SK-N-SH (cell line): Measurements from ENCODE around the gene ABR. TPM values are rescaled to one million over a fixed set of nuclear protein-coding genes. Genes with fewer than 3 reads are reported as not detected.

Experiments
- CTCF ChIA-PET: fragments of 300-600, 350-600 bp; formaldehyde crosslinking; extraction: SDS; loops from one replicate; lab custom pipeline; 2021; lab: Yijun Ruan, JAX
- POLR2A ChIA-PET: fragments of 350-600 bp; sonication (Branson Sonifier 250); formaldehyde crosslinking; extraction: SDS; loops from one replicate; lab custom pipeline; 2020; ENCODE audit warnings: antibody characterized with exemption, inconsistent platforms; lab: Yijun Ruan, JAX
- DNase-seq: peaks from one replicate; pipeline ENCODE4 v3.0.0; 2012
- H2AFZ ChIP-seq: fragments of 200-600 bp; sonication (generic); 2 replicates; pipeline ENCODE4 v1.8.1; 2016; ENCODE audit warnings: antibody characterized with exemption, mild to moderate bottlenecking, low read depth
- H3F3A ChIP-seq: fragments of 200-600 bp; sonication (generic); replicated peaks from 2 replicates; pipeline ENCODE3; 2016; ENCODE audit warnings: antibody characterized with exemption, mild to moderate bottlenecking; ENCODE audit not compliant: insufficient read depth
- H3K27ac ChIP-seq, 2 experiments: fragments of 200-500 bp in 1 of 2; fragments of 200-600 bp in 1 of 2; sonication (Bioruptor generic) in 1 of 2; sonication (generic), shearing (Covaris generic) in 1 of 2; 2 replicates each; pipeline versions ENCODE4 v1.5.1 to v1.6.1; 2014 to 2016; ENCODE audit warnings: low read depth in 2 of 2, inconsistent platforms in 1 of 2, low read length in 1 of 2, mild to moderate bottlenecking in 1 of 2, mixed read lengths in 1 of 2
- H3K27me3 ChIP-seq: fragments of 200-600 bp; sonication (generic), shearing (Covaris generic); 2 replicates; pipeline ENCODE4 v1.6.1; 2016; ENCODE audit warnings: mixed run types; ENCODE audit not compliant: insufficient read depth
- H3K36me3 ChIP-seq, 2 experiments: fragments of 200-500 bp in 1 of 2; fragments of 200-600 bp in 1 of 2; sonication (Bioruptor generic) in 1 of 2; sonication (generic) in 1 of 2; replicated peaks in 1 of 2; 2 replicates each; pipeline versions ENCODE3 to v1.5.1; 2014 to 2016; ENCODE audit warnings: low read length in 1 of 2, mild to moderate bottlenecking in 1 of 2; ENCODE audit not compliant: insufficient read depth in 2 of 2, control insufficient read depth in 1 of 2
- H3K4me1 ChIP-seq, 2 experiments: fragments of 200-500 bp in 1 of 2; fragments of 200-600 bp in 1 of 2; sonication (Bioruptor generic) in 1 of 2; sonication (generic), shearing (Covaris generic) in 1 of 2; 2 replicates each; pipeline versions ENCODE4 v1.5.1 to v1.6.1; 2014 to 2016; ENCODE audit warnings: low read depth in 1 of 2, low read length in 1 of 2, mixed run types in 1 of 2; ENCODE audit not compliant: insufficient read depth in 2 of 2, control insufficient read depth in 1 of 2
- H3K4me2 ChIP-seq: fragments of 200-600 bp; sonication (generic), shearing (Covaris generic); 2 replicates; pipeline ENCODE4 v1.6.1; 2017; ENCODE audit warnings: mixed run types
- H3K4me3 ChIP-seq, 2 experiments: fragments of 200-500 bp in 1 of 2; fragments of 200-600 bp in 1 of 2; sonication (Bioruptor generic) in 1 of 2; sonication (generic), shearing (Covaris generic) in 1 of 2; 2 replicates each; pipeline versions ENCODE4 v1.5.1 to v1.8.1; 2014 to 2016; ENCODE audit warnings: low read depth in 2 of 2, inconsistent platforms in 1 of 2, low read length in 1 of 2, mild to moderate bottlenecking in 1 of 2, mixed read lengths in 1 of 2, moderate library complexity in 1 of 2
- H3K79me2 ChIP-seq: fragments of 200-600 bp; sonication (generic); 2 replicates; pipeline ENCODE4 v1.8.1; 2017; ENCODE audit warnings: mild to moderate bottlenecking; ENCODE audit not compliant: insufficient read depth
- H3K9ac ChIP-seq: fragments of 200-600 bp; sonication (generic); 2 replicates; pipeline ENCODE4 v1.6.1; 2017; ENCODE audit warnings: mixed run types
- H3K9me2 ChIP-seq: fragments of 200-600 bp; sonication (generic); 2 replicates; pipeline ENCODE4 v1.6.1; 2017; ENCODE audit warnings: mixed run types
- H3K9me3 ChIP-seq: fragments of 200-600 bp; sonication (generic); 2 replicates; pipeline ENCODE4 v1.6.1; 2017; ENCODE audit warnings: mixed run types, mild to moderate bottlenecking, moderate library complexity
- H4K20me1 ChIP-seq: fragments of 200-600 bp; sonication (generic); 2 replicates; pipeline ENCODE4 v1.6.1; 2017; ENCODE audit warnings: mild to moderate bottlenecking, mixed run types; ENCODE audit not compliant: insufficient read depth
- EP300 ChIP-seq, 2 experiments: IDR thresholded peaks; 2 replicates each; pipeline versions ENCODE4 v1.4.0 to v1.6.1; 2012; ENCODE audit warnings: borderline replicate concordance in 1 of 2, low read depth in 1 of 2, low read length in 1 of 2
- FOXM1 ChIP-seq: IDR thresholded peaks from 2 replicates; pipeline ENCODE4 v1.4.0; 2012; ENCODE audit warnings: low read depth, mild to moderate bottlenecking
- JUND ChIP-seq: IDR thresholded peaks from 2 replicates; pipeline ENCODE4 v1.4.0; 2012
- MXI1 ChIP-seq: IDR thresholded peaks from 2 replicates; pipeline ENCODE4 v1.6.1; 2012; ENCODE audit warnings: mild to moderate bottlenecking, low read depth, low read length, improper control_type of control experiment
- NRF1 ChIP-seq: IDR thresholded peaks from 2 replicates; pipeline ENCODE4 v1.6.1; 2012; ENCODE audit warnings: low read depth, mild to moderate bottlenecking, low read length
- RCOR1 ChIP-seq: fragments of 150-350 bp; IDR thresholded peaks from 2 replicates; pipeline ENCODE4 v1.6.1; 2017; ENCODE audit warnings: antibody characterized with exemption, low read length
- RFX5 ChIP-seq: IDR thresholded peaks from 2 replicates; pipeline ENCODE4 v1.6.1; 2012; ENCODE audit warnings: mild to moderate bottlenecking, improper control_type of control experiment, low read length
- RXRA ChIP-seq: IDR thresholded peaks from 2 replicates; pipeline ENCODE4 v1.4.0; 2012; ENCODE audit warnings: low read depth, mild to moderate bottlenecking, borderline replicate concordance
- TCF12 ChIP-seq: IDR thresholded peaks from 2 replicates; pipeline ENCODE4 v1.4.0; 2012
- USF2 ChIP-seq: fragments of 150-350 bp; IDR thresholded peaks from 2 replicates; pipeline ENCODE4 v1.6.1; 2017; ENCODE audit warnings: antibody characterized with exemption, low read length, low read depth, borderline replicate concordance
- YY1 ChIP-seq: IDR thresholded peaks from 2 replicates; pipeline ENCODE4 v1.4.0; 2012; ENCODE audit warnings: low read depth, mild to moderate bottlenecking
- WGBS: methylation state at CpG from one replicate; pipeline ENCODE4 v1.1.6; 2017; ENCODE audit warnings: low lambda C conversion rate; 5-methylcytosine and 5-hydroxymethylcytosine counted together
- polyA plus RNA-seq, 3 experiments: library from polyadenylated mRNA; depleted of rRNA; stranded (reverse); fragments of >200 nt; gene quantifications; 2 replicates each; pipeline ENCODE4 v1.2.3, GENCODE V29; 2012
- TF ChIP-seq, protein P1 (sequence below): fragments of 150-350 bp; IDR thresholded peaks from 2 replicates; pipeline ENCODE4 v1.6.1; 2016; ENCODE audit warnings: mild to moderate bottlenecking, low read depth, low read length
- TF ChIP-seq, protein P2 (sequence below): fragments of 200-600 bp; sonication (generic); IDR thresholded peaks from 2 replicates; pipeline ENCODE4 v1.6.1; 2017; ENCODE audit warnings: antibody characterized with exemption, mild to moderate bottlenecking, moderate library complexity
- TF ChIP-seq, protein P3 (sequence below): IDR thresholded peaks from 2 replicates; pipeline ENCODE4 v1.4.0; 2012; ENCODE audit warnings: low read depth, borderline replicate concordance

ABR gene
- polyA plus RNA-seq, 1 of the 3 experiments (the other 2 are of a cell fraction): 117 TPM

- no peak overlapping the region; a peak in 1 of 4 replicates for H3K27ac ChIP-seq
Observed at GRCh38 chr17:1047879-1048470, 131.8 kb downstream of the ABR start.

DNA sequence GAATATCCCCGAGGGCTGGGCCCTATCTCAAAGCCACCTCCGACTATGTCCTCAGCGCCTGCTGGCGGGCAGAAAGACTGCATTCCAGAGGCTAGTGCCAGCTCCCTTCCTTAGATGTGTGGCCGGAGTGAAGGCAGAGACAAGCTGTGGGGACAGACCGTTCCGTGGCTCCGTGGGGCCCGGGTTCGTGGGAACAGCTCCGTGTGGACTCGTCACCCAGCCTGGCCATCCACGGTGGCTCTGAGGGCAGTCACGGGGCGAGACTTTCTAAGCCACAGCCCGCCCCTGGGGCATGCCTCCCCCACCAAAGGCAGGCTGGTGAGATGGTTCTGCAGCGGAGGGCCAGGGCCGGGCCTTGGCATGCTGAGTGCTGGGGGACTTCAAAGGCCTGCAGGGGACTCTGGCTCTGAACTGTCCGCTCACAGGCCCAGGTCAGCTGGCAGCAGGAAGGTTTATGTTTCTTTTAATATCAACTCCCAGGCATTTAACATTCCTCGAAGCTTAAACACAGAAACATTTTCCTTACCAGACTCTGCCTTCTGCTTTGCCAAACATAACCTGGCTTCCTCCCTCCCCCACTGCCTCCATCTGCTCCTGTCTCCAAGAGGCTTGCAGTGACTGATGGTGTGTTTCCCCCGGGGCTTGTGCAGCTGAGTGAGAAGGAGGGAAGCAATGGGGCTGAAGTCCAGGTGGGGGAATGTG is 132.5 kb downstream of the ABR start:
- Histone ChIP-seq H3K27ac (no peak overlapping the region), H3K4me3 (no peak overlapping the region), H4K20me1 (peaks cover 4% of the 10 kb centered on the region; the same call in 1 of the 2 replicates), H3K36me3 (peaks cover 5 to 19% of the 10 kb centered on the region in 2 experiments), H3K79me2 (peaks cover 9% of the 10 kb centered on the region; the same call in 1 of the 2 replicates), H2AFZ (no peak overlapping the region), H3K4me1 (no peaks in the 10 kb centered on the region; a peak in 1 of 4 replicates), H3K4me2 (no peak overlapping the region), H3F3A (peaks cover 4% of the 10 kb centered on the region), H3K9ac (no peak overlapping the region), H3K9me2 (no peaks in the 10 kb centered on the region), H3K27me3 (no peaks in the 10 kb centered on the region), H3K9me3 (no peaks in the 10 kb centered on the region)
- CTCF ChIA-PET: interaction anchor here (1.0 to 2.7 kb wide), 3 partner anchors 9 to 50 kb away, joined by 3 to 11 read pairs (median 4); partner anchors contain the start of gene TIMM22
- 78% methylated on average over 8 of the region's 21 CpGs for WGBS
- TF ChIP-seq NRF1: no peak
- no peak for TF ChIP-seq FOXM1
- TF ChIP-seq RCOR1: no peak
- no peak for TF ChIP-seq TCF12
- TF ChIP-seq MXI1: no peak
- no peak for TF ChIP-seq RFX5
- TF ChIP-seq, protein P1, sequence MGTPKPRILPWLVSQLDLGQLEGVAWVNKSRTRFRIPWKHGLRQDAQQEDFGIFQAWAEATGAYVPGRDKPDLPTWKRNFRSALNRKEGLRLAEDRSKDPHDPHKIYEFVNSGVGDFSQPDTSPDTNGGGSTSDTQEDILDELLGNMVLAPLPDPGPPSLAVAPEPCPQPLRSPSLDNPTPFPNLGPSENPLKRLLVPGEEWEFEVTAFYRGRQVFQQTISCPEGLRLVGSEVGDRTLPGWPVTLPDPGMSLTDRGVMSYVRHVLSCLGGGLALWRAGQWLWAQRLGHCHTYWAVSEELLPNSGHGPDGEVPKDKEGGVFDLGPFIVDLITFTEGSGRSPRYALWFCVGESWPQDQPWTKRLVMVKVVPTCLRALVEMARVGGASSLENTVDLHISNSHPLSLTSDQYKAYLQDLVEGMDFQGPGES: no peak
- no peak for TF ChIP-seq RXRA
- TF ChIP-seq, protein P2, sequence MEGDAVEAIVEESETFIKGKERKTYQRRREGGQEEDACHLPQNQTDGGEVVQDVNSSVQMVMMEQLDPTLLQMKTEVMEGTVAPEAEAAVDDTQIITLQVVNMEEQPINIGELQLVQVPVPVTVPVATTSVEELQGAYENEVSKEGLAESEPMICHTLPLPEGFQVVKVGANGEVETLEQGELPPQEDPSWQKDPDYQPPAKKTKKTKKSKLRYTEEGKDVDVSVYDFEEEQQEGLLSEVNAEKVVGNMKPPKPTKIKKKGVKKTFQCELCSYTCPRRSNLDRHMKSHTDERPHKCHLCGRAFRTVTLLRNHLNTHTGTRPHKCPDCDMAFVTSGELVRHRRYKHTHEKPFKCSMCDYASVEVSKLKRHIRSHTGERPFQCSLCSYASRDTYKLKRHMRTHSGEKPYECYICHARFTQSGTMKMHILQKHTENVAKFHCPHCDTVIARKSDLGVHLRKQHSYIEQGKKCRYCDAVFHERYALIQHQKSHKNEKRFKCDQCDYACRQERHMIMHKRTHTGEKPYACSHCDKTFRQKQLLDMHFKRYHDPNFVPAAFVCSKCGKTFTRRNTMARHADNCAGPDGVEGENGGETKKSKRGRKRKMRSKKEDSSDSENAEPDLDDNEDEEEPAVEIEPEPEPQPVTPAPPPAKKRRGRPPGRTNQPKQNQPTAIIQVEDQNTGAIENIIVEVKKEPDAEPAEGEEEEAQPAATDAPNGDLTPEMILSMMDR: no peak
- TF ChIP-seq JUND: no peak
- TF ChIP-seq YY1: no peak
- TF ChIP-seq, protein P3, sequence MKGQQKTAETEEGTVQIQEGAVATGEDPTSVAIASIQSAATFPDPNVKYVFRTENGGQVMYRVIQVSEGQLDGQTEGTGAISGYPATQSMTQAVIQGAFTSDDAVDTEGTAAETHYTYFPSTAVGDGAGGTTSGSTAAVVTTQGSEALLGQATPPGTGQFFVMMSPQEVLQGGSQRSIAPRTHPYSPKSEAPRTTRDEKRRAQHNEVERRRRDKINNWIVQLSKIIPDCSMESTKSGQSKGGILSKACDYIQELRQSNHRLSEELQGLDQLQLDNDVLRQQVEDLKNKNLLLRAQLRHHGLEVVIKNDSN: no peak
- DNase-seq: no peak
- POLR2A ChIA-PET: no interaction called here

More at GRCh38 chr17:1047879-1048470, 131.8 kb downstream of the ABR start:
- Histone ChIP-seq H3K4me2 (no peak overlapping the region), H3K79me2 (peaks cover 2% of the 10 kb centered on the region; the same call in 1 of the 2 replicates), H3K9ac (no peak overlapping the region), H3K4me3 (no peak overlapping the region), H4K20me1 (no peaks in the 10 kb centered on the region), H3K36me3 (peaks cover 5 to 16% of the 10 kb centered on the region in 2 experiments), H3K27me3 (no peaks in the 10 kb centered on the region), H2AFZ (no peak overlapping the region), H3F3A (no peaks in the 10 kb centered on the region), H3K9me2 (no peaks in the 10 kb centered on the region), H3K4me1 (no peaks in the 10 kb centered on the region; a peak in 1 of 4 replicates), H3K9me3 (no peaks in the 10 kb centered on the region)
- 84% methylated on average over 18 of the region's 20 CpGs for WGBS
- ChIA-PET POLR2A (no interaction called here), CTCF (interaction anchor here (1.1 to 2.7 kb wide), 2 partner anchors 9 to 10 kb away, joined by 4 to 11 read pairs; no protein-coding TSS in a partner anchor)
- no peak for DNase-seq
- TF ChIP-seq EP300 (IDR thresholded peaks at IDR 0.05; ENCODE audit: borderline replicate concordance in 1 of 2, low read depth in 1 of 2, low read length in 1 of 2): no peak
- no peak for TF ChIP-seq USF2
- no peak for TF ChIP-seq MXI1
